Measurements from ENCODE around the gene GPR148. TPM values are rescaled to one million over a fixed set of nuclear protein-coding genes. Genes with fewer than 3 reads are reported as not detected.

The GPR148 gene, protein sequence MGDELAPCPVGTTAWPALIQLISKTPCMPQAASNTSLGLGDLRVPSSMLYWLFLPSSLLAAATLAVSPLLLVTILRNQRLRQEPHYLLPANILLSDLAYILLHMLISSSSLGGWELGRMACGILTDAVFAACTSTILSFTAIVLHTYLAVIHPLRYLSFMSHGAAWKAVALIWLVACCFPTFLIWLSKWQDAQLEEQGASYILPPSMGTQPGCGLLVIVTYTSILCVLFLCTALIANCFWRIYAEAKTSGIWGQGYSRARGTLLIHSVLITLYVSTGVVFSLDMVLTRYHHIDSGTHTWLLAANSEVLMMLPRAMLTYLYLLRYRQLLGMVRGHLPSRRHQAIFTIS
- total RNA-seq, result not detected

DNA sequence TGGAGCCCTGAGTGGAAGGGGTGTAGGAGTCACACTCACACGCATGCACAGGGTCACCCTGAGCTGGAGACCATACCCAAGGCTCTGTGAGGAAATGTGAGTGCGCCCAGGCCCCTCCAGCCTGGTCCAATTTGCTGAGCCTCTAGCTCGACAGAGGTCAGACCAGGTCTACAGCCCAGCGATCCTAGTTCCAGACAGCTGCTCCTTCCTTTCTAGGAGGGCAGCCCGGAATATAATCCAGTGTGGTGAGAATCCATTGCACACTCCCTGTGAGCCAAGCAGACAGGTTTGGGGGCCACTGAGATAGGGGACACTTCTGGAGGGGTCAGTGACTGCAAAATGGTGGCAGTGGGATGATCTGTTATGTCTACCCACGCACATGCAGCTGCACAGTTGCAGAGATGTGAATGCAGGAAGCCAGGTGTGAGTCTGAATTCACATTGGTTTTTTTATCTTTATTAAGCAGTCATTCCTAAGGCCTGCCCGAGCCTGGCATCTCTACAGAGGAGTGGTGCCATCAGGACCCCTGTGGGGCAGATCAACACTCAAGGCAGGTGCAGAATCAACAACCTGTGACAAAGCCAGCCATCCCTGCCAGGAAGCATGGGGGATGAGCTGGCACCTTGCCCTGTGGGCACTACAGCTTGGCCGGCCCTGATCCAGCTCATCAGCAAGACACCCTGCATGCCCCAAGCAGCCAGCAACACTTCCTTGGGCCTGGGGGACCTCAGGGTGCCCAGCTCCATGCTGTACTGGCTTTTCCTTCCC is at the start of gene GPR148:
Gene GPR148 (plus strand): TSS at position 522 of the 768 bp plus-strand sequence. CDS start 82 bp downstream, at position 604.

DNA sequence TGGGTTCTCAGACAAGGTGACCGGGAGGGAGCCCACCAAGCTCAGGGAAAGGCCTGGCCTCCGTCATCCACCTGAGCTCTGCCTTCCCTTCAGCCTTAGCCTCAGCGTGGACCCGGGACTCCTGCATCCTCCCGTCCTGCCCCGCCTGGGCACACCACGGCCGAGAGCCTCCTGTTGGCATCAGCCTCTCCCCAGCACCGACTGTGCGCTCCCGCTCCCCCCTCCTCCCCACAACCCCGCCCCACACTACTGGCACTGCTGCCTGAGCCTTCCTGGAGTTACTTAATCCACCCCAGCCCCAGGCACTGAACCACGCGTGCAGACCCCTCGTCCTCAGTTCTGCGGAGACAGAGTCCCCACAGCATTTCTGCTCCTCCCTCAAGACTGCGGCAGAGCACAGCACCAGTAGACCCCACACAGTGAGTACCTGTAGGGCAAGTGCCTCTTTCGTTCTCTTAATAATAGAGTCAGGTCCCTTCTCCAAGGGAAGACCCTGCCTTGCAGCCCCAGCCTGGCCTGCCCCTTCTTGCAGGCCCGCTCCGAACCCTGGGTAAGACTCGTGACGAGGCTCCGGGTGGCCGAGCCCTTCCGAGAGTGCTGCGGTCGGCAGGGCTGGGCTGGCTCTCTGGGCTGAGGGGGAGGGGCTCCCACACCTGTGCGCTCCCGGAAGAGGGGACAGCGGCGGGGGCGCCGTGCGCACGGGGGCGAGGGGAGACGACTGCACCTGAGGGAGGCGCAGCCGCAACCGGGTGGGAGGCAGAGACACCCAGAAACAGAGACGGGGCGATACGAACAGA is 26.6 kb downstream of the GPR148 start, which contains the start of gene AMER3:
Gene AMER3 (plus strand): TSS at position 285 of the 797 bp plus-strand sequence. CDS start 6,533 bp downstream, outside the sequence.

Other genes starting within 250 kb of the GPR148 start
- gene POTEI, start 219.7 kb upstream of the GPR148 start, total RNA-seq, result 0.31 TPM
- gene CFC1B, start 207.8 kb upstream of the GPR148 start, total RNA-seq, result not detected
- gene CFC1, start 129.5 kb upstream of the GPR148 start, total RNA-seq, result not detected
- gene POTEJ, start 117.6 kb upstream of the GPR148 start, total RNA-seq, result not detected
- gene AMER3, start 26.5 kb downstream of the GPR148 start, total RNA-seq, result 45.4 TPM
- gene ARHGEF4, start 107.8 kb downstream of the GPR148 start, total RNA-seq, result 47.9 TPM

Measured in parietal lobe (tissue), 1 donor.